Activated CD8-positive, alpha-beta memory T cell treated with anti-CD3 and anti-CD28 coated beads, Interleukin-2, amount 50 U/mL, for 1 hour (primary cell): ENCODE measurements around the gene OVCH1.
"Not testable (repeated sequence)": the region's sequence is repeated elsewhere in the genome, so short reads cannot be mapped to it uniquely, and the experiment has no call there.

Source experiments
- DNase-seq: peaks from one replicate; pipeline ENCODE4 v3.0.0-alpha.2; 2020; ENCODE audit errors: extremely low read depth

OVCH1 gene

GRCh38 chr12:29492891-29493290, 4.6 kb downstream of the OVCH1 start:
- no peak for DNase-seq

GRCh38 chr12:29486972-29487371, 10.5 kb downstream of the OVCH1 start:
- DNase-seq, result no peak

GRCh38 chr12:29463198-29463597, 34.3 kb downstream of the OVCH1 start:
- no peak for DNase-seq

- DNase-seq, result no peak
These were observed 37.4 kb downstream of the OVCH1 start for GRCh38 chr12:29460082-29460481.

- DNase-seq, result no peak
These were observed 42.4 kb downstream of the OVCH1 start for GRCh38 chr12:29455087-29455486.

GRCh38 chr12:29451888-29452287, 45.6 kb downstream of the OVCH1 start:
- DNase-seq, result no peak

GRCh38 chr12:29448157-29448556, 49.3 kb downstream of the OVCH1 start:
- no peak for DNase-seq

GRCh38 chr12:29447285-29447975, 50.1 kb downstream of the OVCH1 start:
- no peak for DNase-seq

GRCh38 chr12:29439506-29439905, 58.0 kb downstream of the OVCH1 start:
- DNase-seq, result no peak

GRCh38 chr12:29438752-29439408, 58.6 kb downstream of the OVCH1 start:
- DNase-seq, result no peak

GRCh38 chr12:29437575-29437974, 59.9 kb downstream of the OVCH1 start:
- no peak for DNase-seq

- not testable (repeated sequence) for DNase-seq
These were observed 60.7 kb downstream of the OVCH1 start for GRCh38 chr12:29436815-29437214.

- no peak for DNase-seq
These were observed 66.0 kb downstream of the OVCH1 start for GRCh38 chr12:29431513-29431912.

- DNase-seq, result no peak
These were observed 66.8 kb downstream of the OVCH1 start for GRCh38 chr12:29430716-29431044.

GRCh38 chr12:29429999-29430715, 67.3 kb downstream of the OVCH1 start:
- DNase-seq, result no peak

GRCh38 chr12:29428633-29429032, 68.9 kb downstream of the OVCH1 start:
- DNase-seq, result no peak

GRCh38 chr12:29427964-29428363, 69.5 kb downstream of the OVCH1 start:
- DNase-seq, result no peak

GRCh38 chr12:29426498-29426897, 71.0 kb downstream of the OVCH1 start:
- DNase-seq, result no peak

- DNase-seq, result no peak
These were observed 71.8 kb downstream of the OVCH1 start for GRCh38 chr12:29425722-29426121.

GRCh38 chr12:29416748-29417147, 80.7 kb downstream of the OVCH1 start:
- DNase-seq, result no peak

- no peak for DNase-seq
These were observed 82.4 kb downstream of the OVCH1 start for GRCh38 chr12:29415111-29415510.

- no peak for DNase-seq
These were observed 83.1 kb downstream of the OVCH1 start for GRCh38 chr12:29414368-29414767.

- DNase-seq, result no peak
These were observed 91.9 kb downstream of the OVCH1 start for GRCh38 chr12:29405561-29405960.
